Nephron (organoid): ENCODE measurements around the gene METRN.

ENCODE experiments used
- H3K27ac Mint-ChIP-seq, 3 experiments: 2 replicates each; pipeline ENCODE4 v1.8.0; 2020; ENCODE audit warnings: mixed read lengths in 3 of 3, mild to moderate bottlenecking in 2 of 3, moderate library complexity in 1 of 3
- H3K27me3 Mint-ChIP-seq: 2 replicates; pipeline ENCODE4 v1.8.0; 2021; ENCODE audit warnings: low read depth, mild to moderate bottlenecking, moderate library complexity, mixed read lengths
- H3K36me3 Mint-ChIP-seq: 2 replicates; pipeline ENCODE4 v1.8.0; 2020; ENCODE audit warnings: low read depth, mixed read lengths
- H3K4me1 Mint-ChIP-seq: 2 replicates; pipeline ENCODE4 v1.8.0; 2020; ENCODE audit warnings: mixed read lengths
- H3K4me3 Mint-ChIP-seq, 3 experiments: 2 replicates each; pipeline ENCODE4 v1.8.0; 2020; ENCODE audit warnings: mild to moderate bottlenecking in 3 of 3, mixed read lengths in 3 of 3, moderate library complexity in 2 of 3
- H3K9me3 Mint-ChIP-seq: 2 replicates; pipeline ENCODE4 v1.8.0; 2020; ENCODE audit warnings: mixed read lengths
- CTCF ChIP-seq, 3 experiments: fragments of 200-600 bp; sonication (generic); IDR thresholded peaks; one replicate each; pipeline ENCODE4 v1.5.0; 2021; ENCODE audit warnings: antibody characterized with exemption in 3 of 3; ENCODE audit not compliant: unreplicated experiment in 3 of 3

The METRN gene

GRCh38 chr16:676913-677312 lies 38.0 kb upstream of the METRN start:
- no peaks in the 10 kb centered on the region for H3K4me1 Mint-ChIP-seq
- TF ChIP-seq CTCF (IDR thresholded peaks at IDR 0.05; ENCODE audit: unreplicated experiment in 3 of 3): no peak
- H3K36me3 Mint-ChIP-seq: no peaks in the 10 kb centered on the region
- H3K27ac Mint-ChIP-seq: no peak overlapping the region
- peaks cover 6% of the 10 kb centered on the region for H3K27me3 Mint-ChIP-seq
- H3K9me3 Mint-ChIP-seq: no peaks in the 10 kb centered on the region
- H3K4me3 Mint-ChIP-seq: no peak overlapping the region

GRCh38 chr16:677316-678190 lies 37.4 kb upstream of the METRN start:
- Mint-ChIP-seq H3K4me3 (no peak overlapping the region), H3K27me3 (peaks cover 6% of the 10 kb centered on the region), H3K36me3 (no peaks in the 10 kb centered on the region), H3K4me1 (peaks cover 3% of the 10 kb centered on the region), H3K9me3 (no peaks in the 10 kb centered on the region), H3K27ac (no peak overlapping the region)
- no peak for TF ChIP-seq CTCF (IDR thresholded peaks at IDR 0.05; ENCODE audit: unreplicated experiment in 3 of 3)

DNA sequence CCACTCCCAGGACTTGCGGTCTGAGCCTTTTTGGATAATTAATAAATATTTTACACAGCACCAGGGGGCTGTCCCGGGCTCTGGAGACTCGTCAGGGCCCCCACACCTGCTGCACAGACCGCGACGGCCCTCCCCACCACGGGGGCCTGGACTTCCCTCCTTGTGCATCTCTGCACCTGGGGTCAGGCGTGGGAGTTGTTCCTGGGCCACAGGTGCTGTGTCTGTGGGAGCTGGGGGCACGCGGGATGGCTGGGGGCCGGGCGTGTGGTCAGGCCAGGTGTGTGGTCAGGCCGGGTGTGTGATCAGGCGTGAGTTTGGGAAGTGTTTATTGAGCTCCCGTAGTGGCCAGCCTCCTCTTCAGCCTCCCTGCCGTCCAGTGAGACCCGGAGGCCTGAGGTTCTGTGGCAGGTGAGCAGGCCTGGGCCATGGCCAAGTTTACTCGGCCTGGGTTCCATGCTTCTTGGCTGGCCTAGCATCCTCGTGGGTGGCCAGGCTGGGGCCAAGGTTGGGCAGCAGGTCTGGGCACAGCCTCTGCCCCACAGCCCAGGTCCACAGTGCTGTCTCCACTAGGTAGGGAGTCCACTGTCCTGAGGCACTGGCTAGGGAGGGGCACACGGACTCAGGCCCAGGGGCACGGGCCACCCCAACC lies 36.6 kb upstream of the METRN start:
- no peaks in the 10 kb centered on the region for H3K36me3 Mint-ChIP-seq
- peaks cover 4% of the 10 kb centered on the region for H3K4me1 Mint-ChIP-seq
- H3K9me3 Mint-ChIP-seq: no peaks in the 10 kb centered on the region
- H3K27ac Mint-ChIP-seq: no peak overlapping the region
- peaks cover 6% of the 10 kb centered on the region for H3K27me3 Mint-ChIP-seq
- no peak for TF ChIP-seq CTCF (IDR thresholded peaks at IDR 0.05; ENCODE audit: unreplicated experiment in 3 of 3)
- peak overlapping the region in 2 of 3 experiments; percentile 86 to 88 for H3K4me3 Mint-ChIP-seq

- peak overlapping the region; percentile 86 to 90 (median 88) for H3K4me3 Mint-ChIP-seq
- H3K9me3 Mint-ChIP-seq: no peaks in the 10 kb centered on the region
- peaks cover 6% of the 10 kb centered on the region for H3K27me3 Mint-ChIP-seq
- H3K27ac Mint-ChIP-seq: peak overlapping the region; percentile 70 to 88 (median 85)
- peaks cover 4% of the 10 kb centered on the region for H3K4me1 Mint-ChIP-seq
- no peak for TF ChIP-seq CTCF (IDR thresholded peaks at IDR 0.05; ENCODE audit: unreplicated experiment in 3 of 3)
- no peaks in the 10 kb centered on the region for H3K36me3 Mint-ChIP-seq
These were observed 35.8 kb upstream of the METRN start for GRCh38 chr16:678858-679813.

GRCh38 chr16:679814-680624 lies 34.9 kb upstream of the METRN start, which contains the start of gene STUB1:
Gene STUB1, plus strand, starts transcription at chr16:680410. Its CDS starts 116 bp downstream, at chr16:680526.
- Mint-ChIP-seq H3K9me3 (no peaks in the 10 kb centered on the region), H3K4me1 (peaks cover 4% of the 10 kb centered on the region), H3K27ac (peak within 1 kb of the TSS; percentile 70 to 91 (median 81)), H3K36me3 (no peaks in the 10 kb centered on the region), H3K4me3 (peak within 1 kb of the TSS; percentile 89 to 92 (median 90)), H3K27me3 (peaks cover 4% of the 10 kb centered on the region)
- no peak for TF ChIP-seq CTCF (IDR thresholded peaks at IDR 0.05; ENCODE audit: unreplicated experiment in 3 of 3)
